HG03103 (cell line): Measurements from ENCODE around the gene S100A16.
"Not testable (repeated sequence)": the region's sequence is repeated elsewhere in the genome, so short reads cannot be mapped to it uniquely, and the experiment has no call there.

Experiments
- ATAC-seq: cut with Tn5 transposase; IDR thresholded peaks from one replicate; pipeline ENCODE4 v1.9.1; 2021; ENCODE audit warnings: low read depth; ENCODE audit not compliant: unreplicated experiment

Gene S100A16

DNA sequence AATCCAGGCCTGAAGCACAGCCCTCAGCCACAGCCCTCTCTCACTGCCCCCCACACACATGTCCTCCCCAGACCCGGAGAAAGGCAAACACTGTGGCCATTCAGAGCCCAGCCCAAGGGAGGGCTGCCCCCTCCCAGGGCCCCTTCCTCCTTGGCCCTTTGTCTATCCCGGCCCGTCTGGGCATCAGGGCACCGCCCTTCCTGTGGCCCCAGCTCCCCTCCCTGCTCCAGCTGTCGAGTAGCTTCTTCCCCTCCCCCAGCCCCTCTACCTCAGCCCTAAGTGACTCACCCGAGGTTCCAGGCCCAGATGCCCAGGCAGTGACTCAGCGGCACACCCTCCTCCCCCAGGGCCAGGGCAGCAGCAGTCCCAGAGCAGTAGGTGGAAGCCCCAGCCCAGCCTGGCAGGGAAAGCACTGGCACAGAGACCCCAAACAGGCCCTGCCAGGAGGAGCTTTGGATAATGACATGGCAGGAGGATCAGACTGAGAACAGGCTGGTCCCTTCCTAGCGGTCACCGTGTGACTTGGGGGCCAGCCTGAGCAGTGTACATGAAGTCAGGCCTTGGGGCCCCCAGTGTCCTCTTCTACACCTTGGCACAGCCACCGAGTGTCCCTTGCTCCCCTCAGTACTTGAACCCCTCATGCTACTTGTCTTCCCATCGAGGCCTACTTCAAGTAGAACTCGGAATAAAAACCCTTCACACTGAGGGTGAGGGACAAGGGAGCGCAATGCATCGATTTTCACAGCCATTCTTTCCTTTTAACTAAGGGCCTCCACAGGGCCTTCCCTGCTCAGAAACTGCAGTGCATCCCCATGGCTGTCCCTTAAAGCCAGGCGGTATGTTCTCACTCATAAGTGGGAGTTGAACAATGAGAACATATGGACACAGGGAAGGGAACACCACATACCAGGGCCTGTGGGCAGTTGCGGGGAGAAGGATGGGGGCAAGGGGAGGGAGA, 46.2 kb downstream of the S100A16 start:
- no peak for ATAC-seq

DNA sequence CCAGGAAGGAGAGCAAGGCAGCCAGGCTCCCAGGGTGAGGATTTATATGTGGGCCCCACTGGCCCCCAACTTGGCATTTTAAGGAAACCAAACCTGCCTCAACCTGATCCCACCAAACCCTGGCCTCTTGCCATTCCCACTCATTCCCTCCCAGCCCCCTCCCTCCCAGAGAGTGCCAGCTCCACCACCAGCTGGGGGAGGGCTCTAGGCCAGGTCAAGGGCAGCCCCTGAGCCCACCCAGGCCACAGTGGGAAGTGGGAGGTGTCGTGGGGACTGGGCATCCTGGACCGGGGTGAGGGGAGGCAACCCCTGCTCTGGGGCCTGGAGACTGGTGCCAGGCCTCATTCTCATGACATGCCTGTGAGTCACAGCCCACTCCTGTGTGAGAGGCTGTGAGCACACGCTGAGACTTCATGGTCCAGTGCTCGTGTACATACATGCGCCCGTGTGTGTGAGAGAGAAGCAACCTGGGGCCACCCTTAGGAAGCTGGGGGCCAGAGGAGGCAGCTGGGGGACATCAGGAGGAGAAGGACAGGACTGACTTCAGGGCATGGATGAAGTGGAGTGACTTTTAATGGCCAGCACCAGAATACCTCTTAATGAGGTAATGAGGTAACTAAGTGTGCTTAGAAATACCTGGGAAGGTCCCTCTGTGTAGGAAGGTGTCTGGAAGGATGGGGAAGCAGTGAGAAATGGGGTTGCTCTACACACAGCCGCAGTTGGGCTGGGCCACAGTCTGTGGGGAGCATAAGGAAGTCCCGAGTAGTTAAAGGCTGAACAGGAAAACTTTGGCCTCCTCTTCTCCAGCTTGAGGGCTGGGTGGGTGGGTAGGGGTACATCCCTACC, 47.2 kb downstream of the S100A16 start, which contains the start of gene S100A2:
Gene S100A2, minus strand, starts transcription at position 316 of the 846 bp plus-strand sequence. CDS start 1,967 bp downstream, outside the sequence.
- no peak for ATAC-seq

DNA sequence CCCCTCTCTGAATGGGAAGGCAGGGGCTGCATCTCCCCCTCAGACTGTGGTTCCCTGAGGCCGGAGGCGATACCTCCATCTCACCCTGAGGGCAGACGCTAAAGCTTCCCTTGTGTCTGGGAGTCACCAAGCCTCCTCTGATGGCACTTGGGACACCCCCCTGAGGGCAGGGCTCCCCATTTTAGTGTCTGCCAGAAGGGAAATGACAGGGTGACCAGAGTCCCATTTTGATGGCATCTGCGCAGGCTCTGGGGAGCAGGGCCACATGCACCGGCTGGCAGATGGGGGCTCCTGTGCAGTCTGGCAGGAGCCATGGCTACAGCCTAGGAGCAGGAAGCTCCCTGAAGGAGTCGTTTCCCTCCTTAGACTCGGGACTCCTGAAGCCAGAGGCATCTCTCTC, 48.9 kb downstream of the S100A16 start:
- no peak for ATAC-seq

DNA sequence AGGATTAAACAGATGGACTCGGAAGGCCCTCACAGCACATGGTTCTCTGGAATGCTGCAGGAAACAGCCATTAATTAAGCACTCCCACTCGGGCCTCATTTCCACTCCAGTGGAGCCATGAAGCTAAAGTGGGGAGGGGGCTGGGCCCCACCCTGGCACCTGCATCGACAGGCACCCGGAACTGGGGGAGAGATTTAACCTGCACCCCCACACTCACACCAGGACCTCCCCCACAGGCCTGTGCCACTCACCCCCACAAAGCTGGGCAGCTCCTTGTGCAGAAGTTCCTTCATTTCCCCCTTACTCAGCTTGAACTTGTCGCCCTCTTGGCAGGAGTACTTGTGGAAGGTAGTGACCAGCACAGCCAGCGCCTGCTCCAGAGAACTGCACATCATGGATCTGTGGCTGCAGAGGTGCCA, 49.4 kb downstream of the S100A16 start:
- no peak for ATAC-seq

DNA sequence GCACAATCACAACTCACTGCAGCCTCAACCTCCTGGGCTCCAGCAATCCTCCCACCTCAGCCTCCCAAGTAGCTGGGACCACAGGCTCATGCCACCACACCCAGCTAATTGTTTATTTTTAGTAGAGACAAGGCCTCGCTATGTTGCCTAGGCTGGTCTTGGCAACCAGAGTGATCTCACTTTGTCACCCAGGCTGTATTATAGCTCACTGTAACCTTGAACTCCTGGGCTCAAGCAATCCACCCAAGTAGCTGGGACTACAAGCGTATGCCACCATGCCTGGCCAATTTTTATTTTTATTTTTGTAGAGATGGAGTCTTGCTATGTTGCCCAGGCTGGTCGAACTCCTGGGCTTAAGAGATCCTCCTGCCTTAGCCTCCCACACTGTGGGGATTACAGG, 50.9 kb downstream of the S100A16 start:
- ATAC-seq, result not testable (repeated sequence)

DNA sequence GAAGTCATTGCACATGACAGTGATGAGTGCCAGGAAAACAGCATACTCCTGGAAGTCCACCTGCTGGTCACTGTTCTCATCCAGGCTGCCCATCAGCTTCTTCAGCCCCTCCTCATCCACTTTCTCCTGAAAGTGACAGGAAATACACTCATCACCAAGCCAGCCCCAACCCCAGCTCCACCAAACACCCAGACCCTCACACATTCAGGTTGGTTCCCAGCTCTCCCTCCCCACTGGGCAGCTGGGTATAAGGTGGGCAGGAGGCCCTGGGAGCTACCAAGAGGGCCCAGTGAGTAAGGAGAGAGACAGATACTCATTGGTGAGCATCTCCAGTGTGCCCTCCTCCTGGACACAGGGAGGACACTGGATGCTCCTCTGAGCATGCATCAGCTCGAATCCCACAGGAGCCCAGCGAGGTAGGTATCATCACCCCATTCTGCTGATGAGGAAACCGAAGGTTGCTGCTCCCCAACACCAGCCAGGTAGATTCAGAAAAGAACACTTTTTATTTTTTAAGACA, 51.4 kb downstream of the S100A16 start:
- no peak for ATAC-seq

DNA sequence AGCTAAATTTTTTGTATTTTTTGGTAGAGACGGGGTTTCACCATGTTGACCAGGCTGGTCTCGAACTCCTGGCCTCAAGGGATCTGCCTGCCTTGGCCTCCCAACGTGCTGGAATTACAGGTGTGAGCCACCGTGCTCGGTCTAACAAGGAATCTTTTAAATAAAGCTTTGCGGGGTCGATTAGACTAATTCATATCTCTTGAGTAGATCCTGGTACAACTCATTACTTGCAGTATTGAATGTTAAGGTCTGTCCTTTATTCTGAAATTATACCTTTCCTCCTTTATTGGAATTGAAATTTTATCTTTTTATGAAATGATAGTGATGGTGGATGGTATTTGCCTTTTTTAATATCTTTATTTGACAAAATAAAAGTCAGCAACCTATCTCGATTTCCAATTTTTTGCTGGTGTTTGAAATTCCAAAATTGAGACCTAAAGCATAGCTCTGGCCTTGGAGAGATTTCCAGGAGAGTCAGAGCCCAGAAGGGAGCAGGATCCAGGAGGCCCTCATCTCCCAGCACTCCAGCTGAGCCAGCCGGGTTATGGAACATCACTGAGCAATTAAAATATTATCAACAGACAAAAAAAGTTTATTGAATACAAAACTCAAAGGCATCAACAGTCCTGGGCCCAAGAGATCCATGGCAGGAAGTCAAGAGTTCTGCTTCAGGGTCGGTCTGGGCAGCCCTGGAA, 52.0 kb downstream of the S100A16 start:
- ATAC-seq, result no peak

DNA sequence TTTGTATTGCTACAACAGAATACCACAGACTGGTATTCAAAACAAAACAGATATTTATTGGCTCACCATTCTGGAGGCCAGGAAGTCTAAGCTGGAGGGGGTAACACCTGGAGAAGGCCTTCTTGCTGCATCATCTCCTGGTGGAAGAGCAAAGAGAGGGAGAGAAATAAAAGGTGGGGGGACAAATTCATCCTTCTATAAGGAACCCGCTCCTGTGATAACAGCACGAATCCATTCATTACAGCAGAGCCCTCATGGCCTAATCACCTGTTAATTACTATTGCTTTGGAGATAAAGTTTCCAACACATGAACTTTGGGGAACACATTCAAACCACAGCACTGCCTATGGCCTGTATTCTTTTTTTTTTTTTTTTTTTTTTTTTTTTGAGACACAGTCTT, 52.7 kb downstream of the S100A16 start:
- no peak for ATAC-seq

DNA sequence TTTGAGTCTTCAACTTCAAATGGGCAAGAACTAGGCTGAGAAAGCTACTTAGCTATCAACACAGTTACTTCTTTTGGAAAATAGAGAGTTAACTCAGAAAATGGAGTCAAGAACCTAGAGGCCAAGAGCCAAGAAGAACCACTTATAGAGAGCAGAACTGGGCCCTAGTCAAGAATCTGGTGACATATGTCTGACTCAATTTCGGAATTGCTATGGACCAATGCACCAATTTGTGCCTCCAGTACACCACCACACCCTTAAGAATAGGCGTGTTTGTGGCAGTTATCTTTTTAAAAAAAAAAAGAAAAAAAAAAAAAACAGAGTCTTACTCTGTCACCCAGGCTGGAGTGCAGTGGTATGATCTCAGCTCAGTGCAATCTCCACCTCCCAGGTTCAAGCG, 55.1 kb downstream of the S100A16 start:
- no peak for ATAC-seq
